Testis (tissue), 2 donors: ENCODE data around the gene CHKB.

ENCODE experiments used
- CTCF ChIP-seq, 3 experiments: fragments of 450-650 bp in 2 of 3; fragments of 200-600 bp in 1 of 3; sonication (generic) in 1 of 3; IDR thresholded peaks; one replicate each; pipeline ENCODE4 v1.5.1; 2016 to 2019; ENCODE audit warnings: antibody characterized with exemption in 3 of 3, mild to moderate bottlenecking in 2 of 3, moderate library complexity in 1 of 3
- POLR2A ChIP-seq: fragments of 450-650 bp; IDR thresholded peaks from one replicate; pipeline ENCODE4 v1.6.1; 2017; ENCODE audit warnings: antibody characterized with exemption, mild to moderate bottlenecking, moderate library complexity

GRCh38 chr22:50542416-50542927 is 40.2 kb downstream of the CHKB start:
- TF ChIP-seq CTCF (IDR thresholded peaks at IDR 0.05), result no peak
- no peak for TF ChIP-seq POLR2A
